H1 (cell line): ENCODE results near the gene MACROD2. TPM values are rescaled to one million over a fixed set of nuclear protein-coding genes. Genes with fewer than 3 reads are reported as not detected.

Source experiments
- CTCF ChIA-PET: fragments of 300-600 bp; sonication (Branson Sonifier 250); formaldehyde crosslinking; loops from one replicate; lab custom pipeline; 2021; ENCODE audit not compliant: partially characterized antibody; lab: Charles Lee
- POLR2A ChIA-PET: fragments of 300-600 bp; sonication (Branson Sonifier 250); formaldehyde crosslinking; loops from one replicate; lab custom pipeline; 2021; ENCODE audit warnings: inconsistent platforms; ENCODE audit not compliant: partially characterized antibody; lab: Charles Lee
- DNase-seq, 2 experiments: peaks; one replicate each; pipeline versions ENCODE4 v3.0.0 to v3.0.0-alpha.2; 2010 to 2022; ENCODE audit warnings: low spot score in 2 of 2, low read depth in 1 of 2, mixed read lengths in 1 of 2
- FAIRE-seq: peaks from 2 replicates; lab custom pipeline; 2011; peaks lifted over from hg19 to GRCh38; lab: Jason Lieb, UNC
- H2AFZ ChIP-seq: 2 replicates; pipeline ENCODE4 v1.8.1; 2012; ENCODE audit warnings: low read length, inconsistent platforms
- H2AK5ac ChIP-seq: 2 replicates; pipeline ENCODE4 v1.6.1; 2013; ENCODE audit warnings: low read depth, low read length
- H2BK120ac ChIP-seq: replicated peaks from 2 replicates; pipeline ENCODE3; 2013; ENCODE audit warnings: low read depth, low read length, inconsistent platforms
- H2BK12ac ChIP-seq: 2 replicates; pipeline ENCODE4 v1.6.1; 2013; ENCODE audit warnings: low read depth, low read length
- H2BK15ac ChIP-seq: 2 replicates; pipeline ENCODE4 v1.6.1; 2013; ENCODE audit warnings: low read length
- H2BK20ac ChIP-seq: 2 replicates; pipeline ENCODE4 v1.6.1; 2013; ENCODE audit warnings: low read length
- H2BK5ac ChIP-seq: 2 replicates; pipeline ENCODE4 v1.6.1; 2013; ENCODE audit warnings: low read depth, low read length
- H3K14ac ChIP-seq: 2 replicates; pipeline ENCODE4 v1.6.1; 2013; ENCODE audit warnings: inconsistent platforms; ENCODE audit not compliant: insufficient read length
- H3K18ac ChIP-seq: 2 replicates; pipeline ENCODE4 v1.6.1; 2013; ENCODE audit warnings: low read length; ENCODE audit errors: extremely low read depth
- H3K23ac ChIP-seq: 2 replicates; pipeline ENCODE4 v1.6.1; 2013; ENCODE audit warnings: inconsistent platforms; ENCODE audit not compliant: insufficient read length
- H3K23me2 ChIP-seq: 2 replicates; pipeline ENCODE4 v1.6.1; 2013; ENCODE audit warnings: low read depth, low read length
- H3K27ac ChIP-seq: 2 replicates; pipeline ENCODE4 v1.6.1; 2011; ENCODE audit warnings: low read depth, low read length, inconsistent platforms
- H3K27me3 ChIP-seq, 4 experiments: replicated peaks in 1 of 4; 1 replicate in 1 of 4; 2 replicates in 3 of 4; pipeline versions ENCODE4 v1.6.1 to v1.8.1; 2011 to 2013; ENCODE audit warnings: low read length in 3 of 4, mild to moderate bottlenecking in 3 of 4, inconsistent platforms in 2 of 4, mixed read lengths in 2 of 4, moderate library complexity in 1 of 4; ENCODE audit not compliant: control insufficient read depth in 3 of 4, insufficient read depth in 3 of 4; ENCODE audit errors: extremely low read depth in 1 of 4
- H3K36me3 ChIP-seq, 4 experiments: 2 replicates each; pipeline versions ENCODE4 v1.6.1 to v1.8.1; 2011 to 2013; ENCODE audit warnings: mild to moderate bottlenecking in 4 of 4, low read length in 3 of 4, moderate library complexity in 2 of 4, control low read depth in 1 of 4, inconsistent platforms in 1 of 4; ENCODE audit not compliant: insufficient read depth in 4 of 4, control insufficient read depth in 2 of 4
- H3K4ac ChIP-seq: replicated peaks from 2 replicates; pipeline ENCODE3; 2013; ENCODE audit warnings: low read length, low read depth, mixed read lengths, inconsistent platforms; ENCODE audit not compliant: insufficient read length
- H3K4me1 ChIP-seq, 4 experiments: replicated peaks in 1 of 4; 1 replicate in 1 of 4; 2 replicates in 3 of 4; pipeline versions ENCODE4 v1.6.1 to v1.8.1; 2011 to 2013; ENCODE audit warnings: low read length in 3 of 4, inconsistent platforms in 2 of 4, mixed read lengths in 1 of 4; ENCODE audit not compliant: insufficient read depth in 4 of 4, control insufficient read depth in 3 of 4
- H3K4me2 ChIP-seq, 2 experiments: 2 replicates each; pipeline versions ENCODE4 v1.6.1 to v1.8.1; 2011 to 2013; ENCODE audit warnings: low read depth in 2 of 2, low read length in 2 of 2, control low read depth in 1 of 2, inconsistent platforms in 1 of 2, mild to moderate bottlenecking in 1 of 2; ENCODE audit not compliant: insufficient read depth in 1 of 2
- H3K4me3 ChIP-seq, 4 experiments: fragments of 200-600, 300-600 bp in 1 of 4; sonication (generic), shearing (Covaris generic), sonication (Bioruptor Twin) in 1 of 4; 2 replicates each; pipeline versions ENCODE4 v1.5.1 to v1.8.1; 2011 to 2016; ENCODE audit warnings: low read length in 4 of 4, low read depth in 3 of 4, control low read depth in 2 of 4, inconsistent platforms in 2 of 4, mild to moderate bottlenecking in 2 of 4, mixed read lengths in 1 of 4, moderate library complexity in 1 of 4; ENCODE audit not compliant: insufficient read depth in 2 of 4; ENCODE audit errors: extremely low read depth in 1 of 4
- H3K56ac ChIP-seq: replicated peaks from 2 replicates; pipeline ENCODE3; 2013; ENCODE audit warnings: low read depth, mild to moderate bottlenecking, mixed read lengths, low read length, inconsistent platforms; ENCODE audit not compliant: insufficient read length
- H3K79me1 ChIP-seq: 2 replicates; pipeline ENCODE4 v1.6.1; 2013; ENCODE audit warnings: low read depth, low read length, control low read depth
- H3K79me2 ChIP-seq, 2 experiments: 2 replicates each; pipeline versions ENCODE4 v1.6.1 to v1.8.1; 2012 to 2013; ENCODE audit warnings: low read length in 2 of 2, mild to moderate bottlenecking in 2 of 2, inconsistent platforms in 1 of 2; ENCODE audit not compliant: insufficient read depth in 2 of 2, control insufficient read depth in 1 of 2
- H3K9ac ChIP-seq, 4 experiments: replicated peaks in 1 of 4; 1 replicate in 1 of 4; 2 replicates in 3 of 4; pipeline versions ENCODE4 v1.6.1 to v1.8.1; 2011 to 2013; ENCODE audit warnings: low read depth in 3 of 4, low read length in 3 of 4, control low read depth in 2 of 4, mild to moderate bottlenecking in 2 of 4, moderate library complexity in 2 of 4, inconsistent platforms in 1 of 4; ENCODE audit errors: extremely low read depth in 1 of 4
- H3K9me3 ChIP-seq, 2 experiments: 2 replicates each; pipeline versions ENCODE4 v1.6.1 to v1.8.1; 2012 to 2013; ENCODE audit warnings: mild to moderate bottlenecking in 2 of 2, moderate library complexity in 2 of 2, control low read depth in 1 of 2, inconsistent platforms in 1 of 2, low read depth in 1 of 2, low read length in 1 of 2, mixed read lengths in 1 of 2; ENCODE audit not compliant: insufficient read depth in 2 of 2
- H4K20me1 ChIP-seq, 2 experiments: replicated peaks in 1 of 2; 2 replicates each; pipeline versions ENCODE3 to v1.8.1; 2011 to 2013; ENCODE audit warnings: inconsistent platforms in 2 of 2, low read length in 2 of 2, mild to moderate bottlenecking in 1 of 2; ENCODE audit not compliant: insufficient read depth in 2 of 2, control insufficient read depth in 1 of 2
- H4K5ac ChIP-seq: 2 replicates; pipeline ENCODE4 v1.6.1; 2013; ENCODE audit warnings: low read length, low read depth, mixed read lengths, inconsistent platforms; ENCODE audit not compliant: insufficient read length
- H4K8ac ChIP-seq: 2 replicates; pipeline ENCODE4 v1.8.0; 2013; ENCODE audit warnings: mild to moderate bottlenecking, moderate library complexity, low read length, inconsistent platforms; ENCODE audit not compliant: insufficient read depth; ENCODE audit errors: extremely low read depth
- H4K91ac ChIP-seq: replicated peaks from 2 replicates; pipeline ENCODE3; 2013; ENCODE audit warnings: low read length, mixed read lengths, inconsistent platforms; ENCODE audit not compliant: insufficient read length
- CTCF ChIP-seq, 3 experiments: IDR thresholded peaks; 1 replicate in 2 of 3; 2 replicates in 1 of 3; pipeline versions ENCODE4 v1.5.1 to v1.6.1; 2011; ENCODE audit warnings: low read length in 3 of 3, mild to moderate bottlenecking in 3 of 3, inconsistent platforms in 2 of 3, low read depth in 1 of 3, moderate library complexity in 1 of 3; ENCODE audit not compliant: insufficient read depth in 1 of 3; ENCODE audit errors: control extremely low read depth in 1 of 3
- WGBS, 2 experiments: shearing (Covaris generic) in 1 of 2; methylation state at CpG; one replicate each; pipeline versions ENCODE4 v1.1.6 to v1.1.7; 2013 to 2015; ENCODE audit warnings: low lambda C conversion rate in 2 of 2, mixed read lengths in 2 of 2, inconsistent platforms in 1 of 2, low coverage in 1 of 2, missing lambda C conversion rate in 1 of 2; ENCODE audit not compliant: insufficient replicate concordance in 2 of 2, insufficient coverage in 1 of 2, insufficient read length in 1 of 2; ENCODE audit errors: extremely low coverage in 1 of 2, missing lambda C conversion rate in 1 of 2; 5-methylcytosine and 5-hydroxymethylcytosine counted together
- polyA plus RNA-seq, 7 experiments: library from polyadenylated mRNA; depleted of rRNA in 3 of 7; stranded (reverse) in 5 of 7; unstranded in 2 of 7; fragments of >200 nt in 5 of 7; fragments of 200-250 nt in 2 of 7; gene quantifications; 1 replicate in 5 of 7; 2 replicates in 1 of 7; 4 replicates in 1 of 7; pipeline versions ENCODE4 v1.2.1 to v1.2.3, GENCODE V29; 2011 to 2013; ENCODE audit warnings: missing spikeins in 2 of 7, mixed read lengths in 2 of 7
- total RNA-seq: library from RNA; stranded (reverse); fragmentation: NEBNext Ultra II Directional; extraction: Animal tissue kit (Norgen Biotek cat#: 25700); gene quantifications from 2 replicates; pipeline ENCODE4 v1.2.1, GENCODE V29; 2021

MACROD2 gene
- total and polyA plus RNA-seq, 2 of the 8 experiments (the other 6 are each of a cell fraction or from before 2014, with no cell fraction given) = 0.70 to 3.9 TPM

GRCh38 chr20:14303106-14303505 is 307.8 kb downstream of the MACROD2 start:
- no peak overlapping the region for H3K4ac ChIP-seq
- no peak overlapping the region for H3K56ac ChIP-seq
- no peak overlapping the region for H2BK15ac ChIP-seq
- DNase-seq (no peak), FAIRE-seq (no peak)
- H2BK20ac ChIP-seq = no peak overlapping the region
- H3K79me2 ChIP-seq = no peaks in the 10 kb centered on the region
- POLR2A ChIA-PET = no interaction called here
- no peaks in the 10 kb centered on the region for H3K79me1 ChIP-seq
- no peak overlapping the region for H4K5ac ChIP-seq
- no peak for TF ChIP-seq CTCF (IDR thresholded peaks at IDR 0.05; ENCODE audit: control extremely low read depth in 1 of 3, insufficient read depth in 1 of 3, low read depth in 1 of 3, low read length in 3 of 3)
- H3K4me2 ChIP-seq = no peak overlapping the region
- no peaks in the 10 kb centered on the region for H3K36me3 ChIP-seq
- H2AFZ ChIP-seq = no peak overlapping the region
- H3K27ac ChIP-seq = no peak overlapping the region
- no peak overlapping the region for H3K9ac ChIP-seq
- H3K14ac ChIP-seq = no peak overlapping the region
- H3K23me2 ChIP-seq = no peaks in the 10 kb centered on the region
- no peak overlapping the region for H4K8ac ChIP-seq
- H3K4me1 ChIP-seq = no peaks in the 10 kb centered on the region
- no peaks in the 10 kb centered on the region for H3K9me3 ChIP-seq
- no peak overlapping the region for H2AK5ac ChIP-seq
- no peaks in the 10 kb centered on the region for H4K20me1 ChIP-seq
- H2BK5ac ChIP-seq = no peak overlapping the region
- no peak overlapping the region for H3K4me3 ChIP-seq
- H3K27me3 ChIP-seq = no peaks in the 10 kb centered on the region
- no peak overlapping the region for H2BK120ac ChIP-seq
- H3K23ac ChIP-seq = no peak overlapping the region
- H3K18ac ChIP-seq = no peak overlapping the region
- CTCF ChIA-PET = interaction anchor here (2.2 kb wide), 1 partner anchor 34 kb away, joined by 5 read pairs; the partner anchor contains the start of gene FLRT3
- 93% methylated on average over 6 of the region's 6 CpGs; no CpG with 5 or more reads in 1 of the 2 experiments for WGBS, 2 experiments
- H4K91ac ChIP-seq = no peak overlapping the region
- H2BK12ac ChIP-seq = no peak overlapping the region
